Activated B cell treated with CpG ODN at 0.5 μM for 24 hours (primary cell): ENCODE measurements around the gene MYO1E. TPM values are rescaled to one million over a fixed set of nuclear protein-coding genes. Genes with fewer than 3 reads are reported as not detected.
A peak's percentile ranks its signal among the peaks of the same experiment; 100 is the strongest.

Experiments used
- ATAC-seq: fragments of 200-7000 bp; cut with Tn5 transposase; one replicate; pipeline ENCODE4 v1.10.0; 2021; ENCODE audit warnings: low read depth, mild to moderate bottlenecking, moderate library complexity
- CTCF ChIA-PET: fragments of 350-600 bp; sonication (Branson Sonifier 250); formaldehyde crosslinking; loops from one replicate; lab custom pipeline; 2021; ENCODE audit warnings: antibody characterized with exemption; lab: Charles Lee
- POLR2A ChIA-PET: fragments of 350-600 bp; sonication (Branson Sonifier 250); formaldehyde crosslinking; loops from one replicate; lab custom pipeline; 2021; ENCODE audit warnings: antibody characterized with exemption; lab: Charles Lee
- DNase-seq: peaks from one replicate; pipeline ENCODE4 v3.0.0; 2022
- H3K27ac Mint-ChIP-seq: one replicate; pipeline ENCODE4 v1.8.0; 2020; ENCODE audit warnings: mixed read lengths
- H3K27me3 Mint-ChIP-seq: one replicate; pipeline ENCODE4 v1.8.0; 2021; ENCODE audit warnings: mixed read lengths
- H3K36me3 Mint-ChIP-seq: one replicate; pipeline ENCODE4 v1.8.0; 2021; ENCODE audit warnings: low read depth, mixed read lengths
- H3K4me1 Mint-ChIP-seq: one replicate; pipeline ENCODE4 v1.8.0; 2021; ENCODE audit warnings: mixed read lengths
- H3K4me3 Mint-ChIP-seq: one replicate; pipeline ENCODE4 v1.8.0; 2020; ENCODE audit warnings: mild to moderate bottlenecking, mixed read lengths
- H3K9me3 Mint-ChIP-seq: one replicate; pipeline ENCODE4 v1.8.0; 2020; ENCODE audit warnings: mixed read lengths
- intact Hi-C: fragments of 100-400 bp; cut with micrococcal nuclease; formaldehyde crosslinking; loops from one replicate; pipeline ENCODE4 v1.15.1; 2024
- total RNA-seq: library from RNA; stranded (reverse); gene quantifications from 2 replicates; pipeline ENCODE4 v1.2.3, GENCODE V29; 2022
- TF ChIP-seq, protein P1 (sequence below): fragments of 200-600 bp; IDR thresholded peaks from one replicate; pipeline ENCODE4 v1.8.0; 2022; ENCODE audit warnings: antibody characterized with exemption, mild to moderate bottlenecking

Gene MYO1E
- total RNA-seq, 1 donor from 2014 or later, result 186 TPM

DNA sequence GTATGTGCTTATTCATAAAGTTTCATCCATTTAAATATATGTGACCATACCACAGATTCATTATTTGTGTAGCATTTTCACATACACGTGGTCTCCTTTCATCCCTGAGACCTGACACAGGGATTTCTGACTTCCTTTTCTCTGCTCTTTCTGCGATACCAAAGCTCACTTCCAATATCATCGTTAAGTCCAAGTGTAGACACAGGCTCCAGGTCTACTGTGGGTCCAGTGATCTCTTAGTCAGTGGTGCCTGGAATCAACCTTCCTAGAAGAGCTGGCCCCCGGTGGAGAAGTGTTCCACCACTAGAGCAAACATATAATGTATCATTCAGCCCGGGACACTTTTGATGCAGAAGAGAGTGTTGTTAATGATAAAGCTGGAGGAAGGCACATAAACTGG lies 93.6 kb downstream of the MYO1E start:
- TF ChIP-seq, protein P1, sequence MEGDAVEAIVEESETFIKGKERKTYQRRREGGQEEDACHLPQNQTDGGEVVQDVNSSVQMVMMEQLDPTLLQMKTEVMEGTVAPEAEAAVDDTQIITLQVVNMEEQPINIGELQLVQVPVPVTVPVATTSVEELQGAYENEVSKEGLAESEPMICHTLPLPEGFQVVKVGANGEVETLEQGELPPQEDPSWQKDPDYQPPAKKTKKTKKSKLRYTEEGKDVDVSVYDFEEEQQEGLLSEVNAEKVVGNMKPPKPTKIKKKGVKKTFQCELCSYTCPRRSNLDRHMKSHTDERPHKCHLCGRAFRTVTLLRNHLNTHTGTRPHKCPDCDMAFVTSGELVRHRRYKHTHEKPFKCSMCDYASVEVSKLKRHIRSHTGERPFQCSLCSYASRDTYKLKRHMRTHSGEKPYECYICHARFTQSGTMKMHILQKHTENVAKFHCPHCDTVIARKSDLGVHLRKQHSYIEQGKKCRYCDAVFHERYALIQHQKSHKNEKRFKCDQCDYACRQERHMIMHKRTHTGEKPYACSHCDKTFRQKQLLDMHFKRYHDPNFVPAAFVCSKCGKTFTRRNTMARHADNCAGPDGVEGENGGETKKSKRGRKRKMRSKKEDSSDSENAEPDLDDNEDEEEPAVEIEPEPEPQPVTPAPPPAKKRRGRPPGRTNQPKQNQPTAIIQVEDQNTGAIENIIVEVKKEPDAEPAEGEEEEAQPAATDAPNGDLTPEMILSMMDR, result no peak
- ATAC-seq (no peak), DNase-seq (no peak)
- intact Hi-C loops, result no loop called here
- CTCF ChIA-PET, result no interaction called here
- POLR2A ChIA-PET, result no interaction called here
- Mint-ChIP-seq H3K9me3 (no peaks in the 10 kb centered on the region), H3K4me1 (peaks cover 42% of the 10 kb centered on the region), H3K27ac (no peak overlapping the region), H3K27me3 (no peaks in the 10 kb centered on the region), H3K4me3 (no peak overlapping the region), H3K36me3 (no peaks in the 10 kb centered on the region)

DNA sequence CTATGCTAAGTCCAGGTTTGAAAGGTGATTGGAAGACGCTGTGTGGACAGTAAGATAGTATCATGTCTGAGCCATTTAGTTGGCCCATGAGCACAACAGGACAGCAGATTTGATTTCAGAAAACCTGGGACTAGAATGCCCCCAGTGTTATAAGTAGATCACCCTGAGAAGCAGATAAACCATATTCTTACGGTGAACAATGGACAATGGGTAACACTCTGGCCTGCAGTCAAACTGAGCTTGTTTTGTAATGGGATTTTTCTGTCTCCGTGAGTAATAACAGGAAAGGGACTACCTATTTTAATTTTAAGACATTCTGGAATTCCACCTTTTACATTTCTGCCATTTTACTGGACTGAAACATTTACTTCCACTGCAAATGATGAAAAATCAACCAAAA lies 94.6 kb downstream of the MYO1E start:
- H3K27me3 Mint-ChIP-seq, result no peaks in the 10 kb centered on the region
- no peaks in the 10 kb centered on the region for H3K36me3 Mint-ChIP-seq
- intact Hi-C loops, result no loop called here
- H3K9me3 Mint-ChIP-seq, result no peaks in the 10 kb centered on the region
- TF ChIP-seq, protein P1, result no peak
- no peak for DNase-seq
- ChIA-PET CTCF (no interaction called here), POLR2A (no interaction called here)
- ATAC-seq, result no peak
- no peak overlapping the region for H3K4me3 Mint-ChIP-seq
- H3K27ac Mint-ChIP-seq, result no peak overlapping the region
- H3K4me1 Mint-ChIP-seq, result peaks cover 41% of the 10 kb centered on the region

DNA sequence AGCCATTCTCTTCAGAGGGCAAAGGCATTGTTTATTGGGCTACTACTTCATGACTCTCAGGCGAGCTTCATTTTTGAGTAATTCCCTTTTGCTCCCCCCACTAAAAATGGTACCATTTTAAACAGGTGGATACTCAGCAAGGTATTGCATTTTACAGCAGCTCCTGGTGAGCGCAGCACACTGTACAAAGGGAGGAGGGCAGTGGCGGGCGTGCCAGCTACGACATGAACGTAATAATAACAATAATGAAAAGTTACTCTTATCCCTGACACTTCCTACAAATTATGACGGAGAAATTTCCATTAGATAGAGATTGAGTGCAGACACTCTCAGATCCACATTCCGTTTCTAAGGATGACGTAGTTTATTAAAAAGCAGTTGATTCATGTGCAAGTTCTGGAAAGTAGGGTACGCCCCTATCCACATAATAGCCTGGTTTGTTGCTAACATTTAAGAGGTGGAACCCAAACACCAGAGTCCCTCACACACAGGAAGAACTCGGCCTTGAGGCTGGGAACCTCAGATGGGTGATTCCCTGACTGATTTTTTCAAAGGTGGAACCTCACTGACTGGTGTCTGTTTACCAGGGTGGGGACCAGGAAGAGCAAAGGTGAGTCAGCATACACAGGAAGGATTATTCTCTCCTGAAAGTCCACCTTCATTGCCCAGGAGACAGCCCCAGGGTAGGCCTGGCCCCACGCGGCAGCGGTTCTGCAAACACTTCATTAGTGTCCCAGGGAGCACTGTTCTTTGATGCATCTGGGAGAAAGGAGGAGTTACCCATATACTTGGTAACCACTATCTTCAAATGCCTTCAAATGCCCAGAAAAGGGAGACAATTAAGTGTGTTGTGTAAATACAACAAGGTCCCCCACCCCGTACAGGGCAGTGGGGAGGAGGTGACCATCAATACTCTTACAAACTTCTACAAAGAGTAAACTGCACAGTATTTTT lies 96.2 kb downstream of the MYO1E start:
- H3K27me3 Mint-ChIP-seq, result no peaks in the 10 kb centered on the region
- ChIA-PET POLR2A (no interaction called here), CTCF (no interaction called here)
- H3K27ac Mint-ChIP-seq, result no peak overlapping the region
- H3K4me3 Mint-ChIP-seq, result no peak overlapping the region
- H3K4me1 Mint-ChIP-seq, result peaks cover 43% of the 10 kb centered on the region
- ATAC-seq (no peak), DNase-seq (no peak)
- no peaks in the 10 kb centered on the region for H3K9me3 Mint-ChIP-seq
- intact Hi-C loops, result no loop called here
- TF ChIP-seq, protein P1, result no peak
- peaks cover 8% of the 10 kb centered on the region for H3K36me3 Mint-ChIP-seq

DNA sequence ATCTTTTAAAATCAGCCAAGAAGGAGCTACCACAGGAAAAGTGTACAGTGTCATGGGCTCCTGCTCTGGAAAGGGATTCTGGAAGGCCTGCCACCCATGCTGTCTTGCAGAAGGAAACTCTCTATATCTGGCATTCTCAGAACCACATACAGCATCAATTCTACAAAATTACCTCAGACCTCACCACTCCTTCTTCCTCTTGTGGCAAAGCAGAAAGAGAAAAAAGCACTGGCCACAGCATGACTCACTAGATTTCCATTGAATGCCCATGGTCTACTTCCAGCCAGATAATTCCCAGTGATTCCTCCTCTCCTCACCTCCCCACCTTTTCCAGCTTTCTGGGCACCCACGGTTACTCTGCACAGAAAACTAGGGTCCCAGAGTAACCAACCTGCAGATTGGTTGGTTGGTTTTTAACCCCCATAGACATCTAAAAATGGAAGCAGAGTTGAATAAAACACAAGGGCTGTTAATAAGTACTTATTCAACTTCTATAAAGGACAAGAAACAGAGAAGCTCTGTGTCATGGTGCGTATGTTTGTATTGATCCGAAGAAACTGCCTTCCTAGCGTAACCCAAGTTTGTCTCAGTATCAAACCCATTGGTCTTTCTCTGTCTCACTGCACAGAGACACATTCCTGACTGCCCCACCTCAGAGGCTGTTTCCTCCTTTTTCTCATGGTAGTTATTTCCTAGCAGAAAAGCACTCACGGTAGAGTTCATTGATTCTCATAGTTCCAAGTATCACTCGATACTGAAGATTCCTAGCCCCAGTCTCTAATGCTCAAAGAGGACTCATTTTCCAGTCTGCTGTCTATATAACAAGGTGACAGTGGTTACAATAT lies 98.3 kb downstream of the MYO1E start:
- Mint-ChIP-seq H3K27me3 (no peaks in the 10 kb centered on the region), H3K9me3 (no peaks in the 10 kb centered on the region), H3K27ac (peak overlapping the region; percentile 57), H3K4me1 (peaks cover 43% of the 10 kb centered on the region), H3K4me3 (no peak overlapping the region), H3K36me3 (peaks cover 16% of the 10 kb centered on the region)
- no peak for DNase-seq
- intact Hi-C loops, result no loop called here
- POLR2A ChIA-PET, result no interaction called here
- TF ChIP-seq, protein P1, result no peak
- no peak for ATAC-seq
- CTCF ChIA-PET, result no interaction called here

DNA sequence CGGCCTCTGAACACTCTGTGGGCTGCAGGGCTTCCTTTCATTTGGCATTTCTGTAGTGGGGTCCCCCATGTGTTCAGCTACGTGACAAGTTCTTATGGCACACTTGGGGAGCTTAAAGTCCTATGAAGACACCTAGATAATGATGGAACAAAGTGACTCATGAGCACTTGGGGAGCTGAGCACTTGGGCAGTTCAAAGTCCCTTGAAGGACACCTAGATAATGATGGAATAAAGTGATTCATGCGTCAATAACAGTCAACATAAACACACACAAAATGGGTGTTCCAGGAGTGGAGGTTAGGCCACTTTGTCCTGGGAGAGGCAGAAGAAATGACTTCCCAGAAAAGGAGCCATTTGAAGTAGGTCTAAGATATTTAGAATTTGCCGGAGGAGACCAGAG lies 99.4 kb downstream of the MYO1E start:
- peaks cover 23% of the 10 kb centered on the region for H3K36me3 Mint-ChIP-seq
- no peak overlapping the region for H3K4me3 Mint-ChIP-seq
- no peaks in the 10 kb centered on the region for H3K27me3 Mint-ChIP-seq
- ATAC-seq, result no peak
- no peaks in the 10 kb centered on the region for H3K9me3 Mint-ChIP-seq
- no peak for DNase-seq
- no peak overlapping the region for H3K27ac Mint-ChIP-seq
- intact Hi-C loops, result no loop called here
- CTCF ChIA-PET, result no interaction called here
- H3K4me1 Mint-ChIP-seq, result peaks cover 43% of the 10 kb centered on the region
- TF ChIP-seq, protein P1, result no peak
- POLR2A ChIA-PET, result no interaction called here
